Cardiac muscle cell (in vitro differentiated cells and primary cell): ENCODE data around the gene PDE2A. TPM values are rescaled to one million over a fixed set of nuclear protein-coding genes. Genes with fewer than 3 reads are reported as not detected.
A peak's percentile ranks its signal among the peaks of the same experiment; 100 is the strongest.
"Not testable (repeated sequence)": the region's sequence is repeated elsewhere in the genome, so short reads cannot be mapped to it uniquely, and the experiment has no call there.

ENCODE experiments used
- DNase-seq, 2 donors: peaks; one replicate each; pipeline versions ENCODE4 v3.0.0 to v3.0.0-alpha.2; 2010 to 2017; ENCODE audit warnings: low read depth in 1 of 2, low spot score in 1 of 2
- H3K27ac ChIP-seq: fragments of 200-600 bp; sonication (generic); 2 replicates; pipeline ENCODE4 v1.5.1; 2016
- H3K27me3 ChIP-seq: fragments of 200-600 bp; sonication (generic); 2 replicates; pipeline ENCODE4 v1.6.0; 2016; ENCODE audit warnings: control low read depth
- H3K36me3 ChIP-seq: fragments of 200-600 bp; sonication (generic); 2 replicates; pipeline ENCODE4 v1.5.1; 2016; ENCODE audit warnings: control low read depth
- H3K4me1 ChIP-seq: fragments of 200-600 bp; sonication (generic); 2 replicates; pipeline ENCODE4 v1.8.1; 2017; ENCODE audit warnings: low read depth, mild to moderate bottlenecking, mixed run types
- H3K4me3 ChIP-seq: fragments of 200-600 bp; sonication (generic); 2 replicates; pipeline ENCODE4 v1.5.1; 2016; ENCODE audit warnings: mild to moderate bottlenecking
- H3K9me3 ChIP-seq: fragments of 200-600 bp; sonication (generic); 2 replicates; pipeline ENCODE4 v1.5.1; 2017; ENCODE audit warnings: low read depth, mild to moderate bottlenecking, control low read depth
- CTCF ChIP-seq: IDR thresholded peaks from 2 replicates; pipeline ENCODE4 v1.5.1; 2012; ENCODE audit warnings: low read depth, mild to moderate bottlenecking, low read length
- polyA plus RNA-seq: library from polyadenylated mRNA; unstranded; fragments of >200 nt; fragmentation: Nextera tagmentation; extraction: Ambion mirVana; gene quantifications from 2 replicates; pipeline ENCODE4 v1.2.1, GENCODE V29; 2016
- total RNA-seq: library from RNA; depleted of rRNA; stranded (reverse); fragments of >200 nt; gene quantifications from 2 replicates; pipeline ENCODE4 v1.2.3, GENCODE V29; 2016

PDE2A gene
- total and polyA plus RNA-seq, 2 experiments from 2014 or later = 0.92 TPM; not detected in 1

GRCh38 chr11:72556433-72556832 lies 117.8 kb downstream of the PDE2A start:
- no peak for TF ChIP-seq CTCF
- no peaks in the 10 kb centered on the region for H3K9me3 ChIP-seq
- no peaks in the 10 kb centered on the region for H3K4me1 ChIP-seq
- no peak overlapping the region for H3K4me3 ChIP-seq
- H3K27me3 ChIP-seq = no peaks in the 10 kb centered on the region
- DNase-seq = no peak
- H3K36me3 ChIP-seq = no peaks in the 10 kb centered on the region
- no peak overlapping the region for H3K27ac ChIP-seq

GRCh38 chr11:72555014-72555522 lies 119.2 kb downstream of the PDE2A start:
- H3K4me1 ChIP-seq, H3K27ac ChIP-seq, H3K27me3 ChIP-seq, H3K4me3 ChIP-seq, DNase-seq, H3K36me3 ChIP-seq, H3K9me3 ChIP-seq: not testable (repeated sequence)

GRCh38 chr11:72553706-72554105 lies 120.5 kb downstream of the PDE2A start:
- Histone ChIP-seq H3K4me1 (no peaks in the 10 kb centered on the region), H3K9me3 (no peaks in the 10 kb centered on the region), H3K27ac (no peak overlapping the region), H3K27me3 (no peaks in the 10 kb centered on the region), H3K36me3 (no peaks in the 10 kb centered on the region), H3K4me3 (no peak overlapping the region)
- DNase-seq = peak in 1 of 2 donors; percentile 14
- TF ChIP-seq CTCF = peak; percentile 23

DNA sequence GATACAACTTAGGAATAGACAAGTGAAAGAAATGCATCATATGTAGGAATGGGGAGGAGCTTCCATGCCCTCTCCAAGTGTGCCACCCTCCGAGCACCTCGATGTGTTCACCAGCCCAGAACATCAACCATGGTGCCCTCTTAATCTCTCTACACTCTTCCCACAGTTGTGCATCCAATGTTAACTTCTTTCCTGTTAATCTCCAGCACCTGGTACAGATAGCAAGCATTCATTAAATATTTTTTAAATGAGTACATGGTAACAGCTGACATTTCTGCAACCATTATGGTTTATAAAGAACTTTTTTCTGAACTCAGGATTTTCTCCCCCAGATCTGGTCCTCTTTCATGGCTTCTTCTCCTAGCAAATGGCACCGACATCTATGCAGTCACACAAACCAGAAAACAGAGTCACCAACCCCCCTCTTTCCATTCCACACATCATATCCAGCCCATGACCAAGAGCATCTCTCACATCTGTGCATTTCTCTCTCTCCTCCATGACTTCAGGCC lies 121.8 kb downstream of the PDE2A start:
- no peak overlapping the region for H3K4me3 ChIP-seq
- no peaks in the 10 kb centered on the region for H3K9me3 ChIP-seq
- H3K27ac ChIP-seq = no peak overlapping the region
- H3K27me3 ChIP-seq = no peaks in the 10 kb centered on the region
- no peaks in the 10 kb centered on the region for H3K4me1 ChIP-seq
- TF ChIP-seq CTCF = no peak
- no peak for DNase-seq
- no peaks in the 10 kb centered on the region for H3K36me3 ChIP-seq

DNA sequence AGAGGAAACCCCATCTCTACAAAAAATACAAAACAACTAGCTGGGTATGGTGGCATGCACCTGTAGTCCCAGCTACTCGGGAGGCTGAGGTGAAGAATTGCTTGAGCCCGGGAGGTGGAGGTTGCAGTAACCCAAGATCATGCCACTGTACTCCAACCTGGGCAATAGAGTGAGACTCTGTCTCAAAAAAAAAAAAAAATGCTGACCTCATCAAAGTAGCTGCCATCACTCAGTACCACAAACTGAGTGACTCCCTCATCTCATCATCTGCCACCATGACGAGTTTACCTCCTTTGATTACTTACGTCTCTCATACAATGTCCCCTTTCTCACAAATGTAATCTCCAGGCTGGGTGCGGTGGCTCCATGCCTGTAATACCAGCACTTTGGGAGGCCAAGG lies 122.7 kb downstream of the PDE2A start:
- no peaks in the 10 kb centered on the region for H3K9me3 ChIP-seq
- no peaks in the 10 kb centered on the region for H3K27me3 ChIP-seq
- TF ChIP-seq CTCF = no peak
- no peak overlapping the region for H3K27ac ChIP-seq
- no peaks in the 10 kb centered on the region for H3K36me3 ChIP-seq
- DNase-seq = no peak
- H3K4me1 ChIP-seq = peaks cover 3% of the 10 kb centered on the region
- no peak overlapping the region for H3K4me3 ChIP-seq

DNA sequence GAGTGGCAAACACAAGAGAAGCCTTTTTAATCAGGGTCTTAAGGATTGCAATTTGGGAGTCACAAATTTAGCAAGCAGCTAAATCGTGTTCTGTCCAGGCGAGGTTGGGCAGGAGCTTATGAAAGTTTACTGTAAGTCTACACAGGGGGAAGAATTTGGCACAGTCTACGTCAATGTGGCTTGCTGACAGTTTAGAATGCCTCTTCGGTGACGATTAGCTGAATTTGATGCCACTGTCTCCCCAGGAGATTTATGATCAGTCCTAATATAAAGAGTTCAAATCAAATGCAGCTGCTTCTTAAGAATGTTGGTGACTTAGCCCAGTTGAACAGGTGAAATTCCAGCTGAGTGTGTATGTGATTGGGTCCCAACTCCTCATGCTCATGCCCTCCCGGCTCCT lies 125.8 kb downstream of the PDE2A start:
- H3K4me3 ChIP-seq = no peak overlapping the region
- H3K9me3 ChIP-seq = no peaks in the 10 kb centered on the region
- H3K27ac ChIP-seq = no peak overlapping the region
- peaks cover 8% of the 10 kb centered on the region for H3K4me1 ChIP-seq
- no peak for TF ChIP-seq CTCF
- no peaks in the 10 kb centered on the region for H3K27me3 ChIP-seq
- DNase-seq = no peak
- no peaks in the 10 kb centered on the region for H3K36me3 ChIP-seq
